Endothelial cell of umbilical vein (primary cell): ENCODE results near the gene HEPHL1. TPM values are rescaled to one million over a fixed set of nuclear protein-coding genes. Genes with fewer than 3 reads are reported as not detected.

Experiments used
- BruUV-seq: library from RNA; stranded (reverse); fragments of 400-500 nt; replicated peaks from 2 replicates; lab custom pipeline; 2021; lab: Mats Ljungman, UMichigan
- CTCF ChIA-PET: fragments of 300-600, 350-600 bp; sonication (Branson Sonifier 250); formaldehyde crosslinking; loops from one replicate; lab custom pipeline; 2021; ENCODE audit warnings: antibody characterized with exemption, inconsistent platforms; lab: Charles Lee
- POLR2A ChIA-PET: fragments of 300-600, 350-600 bp; sonication (Branson Sonifier 250); formaldehyde crosslinking; loops from one replicate; lab custom pipeline; 2021; ENCODE audit warnings: antibody characterized with exemption, inconsistent platforms; lab: Charles Lee
- DNase-seq: peaks from one replicate; pipeline ENCODE4 v3.0.0-alpha.2; 2011; ENCODE audit warnings: low read depth, low spot score
- FAIRE-seq: peaks from 2 replicates; lab custom pipeline; 2011; peaks lifted over from hg19 to GRCh38; lab: Jason Lieb, UNC
- H2AFZ ChIP-seq: 2 replicates; pipeline ENCODE4 v1.6.0; 2012; ENCODE audit warnings: low read depth, low read length, control low read depth, inconsistent platforms
- H3K27ac ChIP-seq: 2 replicates; pipeline ENCODE4 v1.5.1; 2011; ENCODE audit warnings: low read depth, mild to moderate bottlenecking, control low read depth, low read length, moderate library complexity; ENCODE audit not compliant: insufficient read depth
- H3K27me3 ChIP-seq, 2 experiments: 2 replicates each; pipeline versions ENCODE4 v1.6.0 to v1.6.1; 2011; ENCODE audit warnings: low read length in 2 of 2, mixed read lengths in 1 of 2; ENCODE audit not compliant: control insufficient read depth in 2 of 2, insufficient read depth in 2 of 2
- H3K36me3 ChIP-seq, 2 experiments: 2 replicates in 1 of 2; 3 replicates in 1 of 2; pipeline ENCODE4 v1.5.1; 2011; ENCODE audit warnings: low read length in 2 of 2, mild to moderate bottlenecking in 1 of 2, moderate library complexity in 1 of 2; ENCODE audit not compliant: control insufficient read depth in 2 of 2, insufficient read depth in 2 of 2; ENCODE audit errors: extremely low read depth in 1 of 2
- H3K4me1 ChIP-seq: 3 replicates; pipeline ENCODE4 v1.5.1; 2011; ENCODE audit warnings: mild to moderate bottlenecking, low read length; ENCODE audit not compliant: control insufficient read depth, insufficient read depth; ENCODE audit errors: extremely low read depth
- H3K4me2 ChIP-seq: 2 replicates; pipeline ENCODE4 v1.6.1; 2011; ENCODE audit warnings: low read length, control low read depth, mixed read lengths; ENCODE audit not compliant: insufficient read depth
- H3K4me3 ChIP-seq, 3 experiments: fragments of 200-600 bp in 1 of 3; sonication (generic), shearing (Covaris generic) in 1 of 3; replicated peaks in 1 of 3; 2 replicates each; pipeline ENCODE4 v1.5.1; 2011 to 2016; ENCODE audit warnings: control low read depth in 3 of 3, low read length in 3 of 3, mild to moderate bottlenecking in 2 of 3, inconsistent platforms in 1 of 3, low read depth in 1 of 3, moderate library complexity in 1 of 3; ENCODE audit not compliant: insufficient read depth in 1 of 3
- H3K79me2 ChIP-seq: 2 replicates; pipeline ENCODE4 v1.6.0; 2012; ENCODE audit warnings: low read length, inconsistent platforms; ENCODE audit not compliant: control insufficient read depth, insufficient read depth
- H3K9ac ChIP-seq: replicated peaks from 2 replicates; pipeline ENCODE3; 2011; ENCODE audit warnings: low read length, control low read depth; ENCODE audit not compliant: insufficient read depth; ENCODE audit errors: extremely low read depth
- H3K9me1 ChIP-seq: replicated peaks from 3 replicates; pipeline ENCODE4 v1.6.0; 2011; ENCODE audit warnings: mild to moderate bottlenecking, low read length; ENCODE audit not compliant: control insufficient read depth, insufficient read depth; ENCODE audit errors: extremely low read depth
- H3K9me3 ChIP-seq: replicated peaks from 2 replicates; pipeline ENCODE4 v1.5.1; 2012; ENCODE audit warnings: low read length, inconsistent platforms; ENCODE audit not compliant: control insufficient read depth, insufficient read depth
- H4K20me1 ChIP-seq: replicated peaks from 2 replicates; pipeline ENCODE3; 2011; ENCODE audit warnings: mild to moderate bottlenecking, low read length; ENCODE audit not compliant: control insufficient read depth, insufficient read depth; ENCODE audit errors: extremely low read depth
- EZH2 ChIP-seq: IDR thresholded peaks from 2 replicates; pipeline ENCODE4 v1.6.1; 2012; ENCODE audit warnings: borderline replicate concordance, low read depth, mild to moderate bottlenecking, moderate library complexity, low read length, inconsistent platforms; ENCODE audit not compliant: severe bottlenecking
- GATA2 ChIP-seq: IDR thresholded peaks from 2 replicates; pipeline ENCODE4 v1.7.0; 2011; ENCODE audit warnings: low read depth, mild to moderate bottlenecking, moderate library complexity, mixed read lengths, low read length; ENCODE audit not compliant: insufficient read length, insufficient read depth
- JUN ChIP-seq: IDR thresholded peaks from 2 replicates; pipeline ENCODE4 v1.6.1; 2011; ENCODE audit warnings: borderline replicate concordance, low read depth; ENCODE audit not compliant: insufficient read length, insufficient read depth
- POLR2AphosphoS5 ChIP-seq: IDR thresholded peaks from 2 replicates; pipeline ENCODE4 v1.6.1; 2012; ENCODE audit warnings: low read depth, mild to moderate bottlenecking, control low read depth, low read length, moderate library complexity; ENCODE audit not compliant: insufficient read depth
- dilution Hi-C: fragments of 300-500 bp; cut with MboI; formaldehyde crosslinking; loops from one replicate; pipeline ENCODE4 v1.15.0; 2019; ENCODE audit warnings: low sequenced_read_pairs; ENCODE audit not compliant: extremely low pct_ligation_motif_present
- intact Hi-C: fragments of 100-400 bp; cut with micrococcal nuclease; formaldehyde crosslinking; loops from one replicate; pipeline ENCODE4 v1.10.0; 2022
- polyA plus RNA-seq, 4 experiments: library from polyadenylated mRNA; depleted of rRNA in 3 of 4; stranded (reverse) in 3 of 4; unstranded in 1 of 4; fragments of >200 nt; gene quantifications; 2 replicates each; pipeline versions ENCODE4 v1.2.1 to v1.2.3, GENCODE V29; 2011 to 2012; ENCODE audit warnings: missing spikeins in 1 of 4
- total RNA-seq: library from RNA; stranded (reverse); gene quantifications from 2 replicates; pipeline ENCODE4 v1.2.3, GENCODE V29; 2021
- TF ChIP-seq, protein P1 (sequence below), 2 donors: IDR thresholded peaks; 1 replicate in 1 of 2; 2 replicates in 1 of 2; pipeline ENCODE4 v1.5.1; 2011; ENCODE audit warnings: low read length in 2 of 2, mild to moderate bottlenecking in 2 of 2, moderate library complexity in 2 of 2, control low read depth in 1 of 2, inconsistent platforms in 1 of 2, low read depth in 1 of 2; ENCODE audit not compliant: insufficient read depth in 1 of 2; ENCODE audit errors: extremely low read depth in 1 of 2
- TF ChIP-seq, protein P2 (sequence below): IDR thresholded peaks from 2 replicates; pipeline ENCODE4 v1.6.1; 2011; ENCODE audit not compliant: insufficient read depth, insufficient read length

HEPHL1 gene
- total and polyA plus RNA-seq, 2 donors (not counting 3 experiments of a cell fraction or from before 2014, with no cell fraction given) = not detected

- Histone ChIP-seq H3K36me3 (no peaks in the 10 kb centered on the region), H3K4me1 (no peaks in the 10 kb centered on the region), H3K9me3 (no peaks in the 10 kb centered on the region), H3K4me2 (no peak overlapping the region), H2AFZ (no peak overlapping the region), H3K27ac (no peak overlapping the region), H3K79me2 (no peaks in the 10 kb centered on the region), H3K27me3 (no peaks in the 10 kb centered on the region), H3K4me3 (no peak overlapping the region), H3K9ac (no peak overlapping the region), H3K9me1 (no peaks in the 10 kb centered on the region), H4K20me1 (no peaks in the 10 kb centered on the region)
- DNase-seq (no peak), FAIRE-seq (no peak)
- TF ChIP-seq POLR2AphosphoS5 = no peak
- TF ChIP-seq EZH2 = no peak
- TF ChIP-seq, protein P1, sequence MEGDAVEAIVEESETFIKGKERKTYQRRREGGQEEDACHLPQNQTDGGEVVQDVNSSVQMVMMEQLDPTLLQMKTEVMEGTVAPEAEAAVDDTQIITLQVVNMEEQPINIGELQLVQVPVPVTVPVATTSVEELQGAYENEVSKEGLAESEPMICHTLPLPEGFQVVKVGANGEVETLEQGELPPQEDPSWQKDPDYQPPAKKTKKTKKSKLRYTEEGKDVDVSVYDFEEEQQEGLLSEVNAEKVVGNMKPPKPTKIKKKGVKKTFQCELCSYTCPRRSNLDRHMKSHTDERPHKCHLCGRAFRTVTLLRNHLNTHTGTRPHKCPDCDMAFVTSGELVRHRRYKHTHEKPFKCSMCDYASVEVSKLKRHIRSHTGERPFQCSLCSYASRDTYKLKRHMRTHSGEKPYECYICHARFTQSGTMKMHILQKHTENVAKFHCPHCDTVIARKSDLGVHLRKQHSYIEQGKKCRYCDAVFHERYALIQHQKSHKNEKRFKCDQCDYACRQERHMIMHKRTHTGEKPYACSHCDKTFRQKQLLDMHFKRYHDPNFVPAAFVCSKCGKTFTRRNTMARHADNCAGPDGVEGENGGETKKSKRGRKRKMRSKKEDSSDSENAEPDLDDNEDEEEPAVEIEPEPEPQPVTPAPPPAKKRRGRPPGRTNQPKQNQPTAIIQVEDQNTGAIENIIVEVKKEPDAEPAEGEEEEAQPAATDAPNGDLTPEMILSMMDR (IDR thresholded peaks at IDR 0.05; ENCODE audit: extremely low read depth in 1 of 2, insufficient read depth in 1 of 2, low read depth in 1 of 2, low read length in 2 of 2) = no peak
- no peak for TF ChIP-seq JUN
- no peak for TF ChIP-seq GATA2
- TF ChIP-seq, protein P2, sequence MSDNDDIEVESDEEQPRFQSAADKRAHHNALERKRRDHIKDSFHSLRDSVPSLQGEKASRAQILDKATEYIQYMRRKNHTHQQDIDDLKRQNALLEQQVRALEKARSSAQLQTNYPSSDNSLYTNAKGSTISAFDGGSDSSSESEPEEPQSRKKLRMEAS = no peak
- BruUV-seq = no TSS peak
- dilution Hi-C loops (no loop called here), intact Hi-C loops (no loop called here)
- POLR2A ChIA-PET = no interaction called here
- CTCF ChIA-PET = no interaction called here
Observed at GRCh38 chr11:94059065-94059464, 37.9 kb downstream of the HEPHL1 start.
